Testis (tissue), 3 donors: Measurements from ENCODE around the gene MEF2A. TPM values are rescaled to one million over a fixed set of nuclear protein-coding genes. Genes with fewer than 3 reads are reported as not detected.
A peak's percentile ranks its signal among the peaks of the same experiment; 100 is the strongest.

Source experiments
- DNase-seq: peaks from one replicate; pipeline ENCODE4 v3.0.0-alpha.2; 2019
- H3K27ac ChIP-seq, 2 donors: fragments of 200-600 bp; sonication (generic); one replicate each; pipeline ENCODE4 v1.5.1; 2019
- H3K27me3 ChIP-seq: fragments of 200-600 bp; sonication (generic); one replicate; pipeline ENCODE4 v1.5.1; 2019
- H3K36me3 ChIP-seq: fragments of 200-600 bp; sonication (generic); one replicate; pipeline ENCODE4 v1.5.1; 2017; ENCODE audit warnings: low read depth; ENCODE audit errors: missing control alignments
- H3K4me1 ChIP-seq: fragments of 200-600 bp; sonication (generic); one replicate; pipeline ENCODE4 v1.5.1; 2019
- H3K4me3 ChIP-seq, 2 donors: fragments of 200-600 bp; sonication (generic); one replicate each; pipeline ENCODE4 v1.5.1; 2017 to 2019
- H3K9me3 ChIP-seq: fragments of 200-600 bp; sonication (generic); one replicate; pipeline ENCODE4 v1.5.1; 2017
- CTCF ChIP-seq, 3 experiments: fragments of 450-650 bp in 2 of 3; fragments of 200-600 bp in 1 of 3; sonication (generic) in 1 of 3; IDR thresholded peaks; one replicate each; pipeline ENCODE4 v1.5.1; 2016 to 2019; ENCODE audit warnings: antibody characterized with exemption in 3 of 3, mild to moderate bottlenecking in 2 of 3, moderate library complexity in 1 of 3
- POLR2A ChIP-seq: fragments of 450-650 bp; IDR thresholded peaks from one replicate; pipeline ENCODE4 v1.6.1; 2017; ENCODE audit warnings: antibody characterized with exemption, mild to moderate bottlenecking, moderate library complexity
- WGBS, 2 donors: methylation state at CpG; one replicate each; pipeline ENCODE4 v1.1.5; 2018; 5-methylcytosine and 5-hydroxymethylcytosine counted together
- intact Hi-C: fragments of 100-400 bp; cut with DNase I; formaldehyde crosslinking; loops from one replicate; pipeline ENCODE4 v1.15.1; 2023; ENCODE audit warnings: low total_unique reads
- polyA plus RNA-seq: library from polyadenylated mRNA; stranded (reverse); fragments of 350-450 nt; fragmentation: Illumina TruSeq; extraction: RNeasy Lipid Tissue Mini Kit (QIAGEN cat#74804); gene quantifications from one replicate; pipeline ENCODE4 v1.2.3, GENCODE V29; 2014; ENCODE audit warnings: low read depth, low replicate concordance; ENCODE audit not compliant: insufficient read depth
- total RNA-seq, 2 donors: library from RNA; depleted of rRNA; stranded (reverse); fragments of >200 nt; gene quantifications; one replicate each; pipeline ENCODE4 v1.2.3, GENCODE V29; 2016

Gene MEF2A
- total and polyA plus RNA-seq, 3 donors from 2014 or later = 33.7 to 68.9 (median 67.9) TPM

- Histone ChIP-seq H3K4me1 (peaks cover 16% of the 10 kb centered on the region), H3K4me3 (no peak overlapping the region), H3K27me3 (no peaks in the 10 kb centered on the region), H3K36me3 (no peaks in the 10 kb centered on the region), H3K27ac (no peak overlapping the region), H3K9me3 (no peaks in the 10 kb centered on the region)
- intact Hi-C loops = no loop called here
- TF ChIP-seq POLR2A (no peak), CTCF (IDR thresholded peaks at IDR 0.05) (no peak)
- DNase-seq = no peak
Observed at GRCh38 chr15:99628374-99629001, 62.7 kb downstream of the MEF2A start.

- DNase-seq = no peak
- H3K9me3 ChIP-seq = no peaks in the 10 kb centered on the region
- TF ChIP-seq CTCF (IDR thresholded peaks at IDR 0.05) (no peak), POLR2A (no peak)
- intact Hi-C loops = no loop called here
- 86 to 87% methylated on average over 7 of the region's 7 CpGs for WGBS, 2 donors
- H3K4me3 ChIP-seq = no peak overlapping the region
- no peaks in the 10 kb centered on the region for H3K36me3 ChIP-seq
- H3K4me1 ChIP-seq = peaks cover 19% of the 10 kb centered on the region
- no peak overlapping the region for H3K27ac ChIP-seq
- no peaks in the 10 kb centered on the region for H3K27me3 ChIP-seq
Observed at GRCh38 chr15:99630607-99631131, 64.9 kb downstream of the MEF2A start.

- no peak for DNase-seq
- Histone ChIP-seq H3K36me3 (no peaks in the 10 kb centered on the region), H3K4me1 (peaks cover 19% of the 10 kb centered on the region), H3K27ac (peak overlapping the region in 1 of 2 donors; percentile 18), H3K27me3 (no peaks in the 10 kb centered on the region), H3K4me3 (no peak overlapping the region), H3K9me3 (no peaks in the 10 kb centered on the region)
- 9 to 18% methylated on average over 2 of the region's 2 CpGs for WGBS, 2 donors
- intact Hi-C loops = no loop called here
- no peak for TF ChIP-seq POLR2A
- TF ChIP-seq CTCF (IDR thresholded peaks at IDR 0.05) = no peak
Observed at GRCh38 chr15:99631255-99631654, 65.5 kb downstream of the MEF2A start.

GRCh38 chr15:99632521-99632920 lies 66.7 kb downstream of the MEF2A start:
- Histone ChIP-seq H3K36me3 (no peaks in the 10 kb centered on the region), H3K27me3 (no peaks in the 10 kb centered on the region), H3K27ac (no peak overlapping the region), H3K9me3 (no peaks in the 10 kb centered on the region), H3K4me3 (no peak overlapping the region), H3K4me1 (peaks cover 19% of the 10 kb centered on the region)
- intact Hi-C loops = no loop called here
- TF ChIP-seq CTCF (IDR thresholded peaks at IDR 0.05) = no peak
- no peak for TF ChIP-seq POLR2A
- DNase-seq = no peak
- 88 to 94% methylated on average over 2 of the region's 2 CpGs for WGBS, 2 donors

GRCh38 chr15:99633655-99634054 lies 67.9 kb downstream of the MEF2A start:
- no peaks in the 10 kb centered on the region for H3K27me3 ChIP-seq
- peaks cover 19% of the 10 kb centered on the region for H3K4me1 ChIP-seq
- 97 to 98% methylated on average over 2 of the region's 2 CpGs for WGBS, 2 donors
- no peaks in the 10 kb centered on the region for H3K36me3 ChIP-seq
- DNase-seq = no peak
- H3K4me3 ChIP-seq = no peak overlapping the region
- H3K27ac ChIP-seq = no peak overlapping the region
- no peaks in the 10 kb centered on the region for H3K9me3 ChIP-seq
- intact Hi-C loops = no loop called here
- TF ChIP-seq CTCF (IDR thresholded peaks at IDR 0.05) (no peak), POLR2A (no peak)
